Urinary bladder (tissue), 4 donors: ENCODE data around the gene GNG2. TPM values are rescaled to one million over a fixed set of nuclear protein-coding genes. Genes with fewer than 3 reads are reported as not detected.

Experiments
- DNase-seq: peaks from one replicate; pipeline ENCODE4 v3.0.0-alpha.2; 2015; ENCODE audit errors: extremely low spot score
- H3K27ac ChIP-seq: one replicate; pipeline ENCODE4 v1.5.1; 2013; ENCODE audit warnings: low read depth, mild to moderate bottlenecking, moderate library complexity
- H3K36me3 ChIP-seq: one replicate; pipeline ENCODE4 v1.6.1; 2013; ENCODE audit warnings: mild to moderate bottlenecking, moderate library complexity; ENCODE audit not compliant: insufficient read depth
- H3K4me1 ChIP-seq: one replicate; pipeline ENCODE4 v1.6.1; 2013; ENCODE audit warnings: mild to moderate bottlenecking, moderate library complexity; ENCODE audit not compliant: insufficient read depth
- H3K4me3 ChIP-seq: one replicate; pipeline ENCODE4 v1.5.1; 2013; ENCODE audit warnings: low read depth, low read length
- WGBS: extraction: QIAGEN DNeasy Blood & Tissue Kit; methylation state at CpG from one replicate; pipeline ENCODE4 v1.1.7; 2013; 5-methylcytosine and 5-hydroxymethylcytosine counted together
- polyA plus RNA-seq: library from polyadenylated mRNA; stranded (reverse); fragments of 200-250 nt; gene quantifications from one replicate; pipeline ENCODE4 v1.2.3, GENCODE V29; 2013
- total RNA-seq: library from RNA; depleted of rRNA; stranded (reverse); fragments of >200 nt; gene quantifications from one replicate; pipeline ENCODE4 v1.2.3, GENCODE V29; 2014
- donor health status: healthy with polysubstance abuse.
- donor health status: healthy.

The GNG2 gene
- total and polyA plus RNA-seq, 2 donors, result 9.6 to 44.1 TPM

DNA sequence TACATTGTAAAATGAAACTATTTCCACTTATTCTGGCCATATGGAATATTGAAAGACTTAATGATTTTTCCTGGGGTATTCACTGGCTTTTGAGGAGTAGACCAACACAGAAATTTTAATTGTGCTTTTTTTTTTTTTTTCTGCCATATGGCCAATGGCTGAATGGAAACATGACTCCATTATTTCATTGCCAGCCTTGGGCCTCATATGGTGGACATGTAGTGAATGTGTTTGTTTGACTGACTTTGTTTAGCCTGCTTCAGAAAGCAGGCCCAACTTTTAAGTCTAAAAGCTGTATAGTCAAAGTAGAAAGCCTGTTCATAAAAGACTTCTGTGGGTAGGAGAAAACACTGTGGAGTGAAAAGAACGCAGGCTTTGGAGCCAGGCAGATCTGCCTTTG is 2.4 kb downstream of the GNG2 start:
- Histone ChIP-seq H3K4me3 (no peak overlapping the region), H3K36me3 (no peaks in the 10 kb centered on the region), H3K27ac (no peak overlapping the region), H3K4me1 (no peaks in the 10 kb centered on the region)
- no peak for DNase-seq
- 93% methylated on average over 1 of the region's 1 CpG for WGBS

GRCh38 chr14:51865953-51866747 is 5.7 kb downstream of the GNG2 start:
- no peak overlapping the region for H3K4me3 ChIP-seq
- 57% methylated on average over 5 of the region's 5 CpGs for WGBS
- DNase-seq, result no peak
- H3K4me1 ChIP-seq, result no peaks in the 10 kb centered on the region
- H3K27ac ChIP-seq, result no peak overlapping the region
- no peaks in the 10 kb centered on the region for H3K36me3 ChIP-seq

GRCh38 chr14:51867741-51868140 is 7.3 kb downstream of the GNG2 start:
- WGBS, result 90% methylated on average over 2 of the region's 2 CpGs

GRCh38 chr14:51868405-51868804 is 8.0 kb downstream of the GNG2 start:
- no peak for DNase-seq
- no peak overlapping the region for H3K27ac ChIP-seq
- H3K36me3 ChIP-seq, result no peaks in the 10 kb centered on the region
- H3K4me3 ChIP-seq, result no peak overlapping the region
- no peaks in the 10 kb centered on the region for H3K4me1 ChIP-seq
- 85% methylated on average over 2 of the region's 2 CpGs for WGBS

More at GRCh38 chr14:51867741-51868140, 7.3 kb downstream of the GNG2 start:
- Histone ChIP-seq H3K27ac (no peak overlapping the region), H3K36me3 (no peaks in the 10 kb centered on the region), H3K4me3 (no peak overlapping the region), H3K4me1 (no peaks in the 10 kb centered on the region)
- DNase-seq, result no peak

GRCh38 chr14:51869411-51870100 is 9.1 kb downstream of the GNG2 start:
- Histone ChIP-seq H3K4me3 (no peak overlapping the region), H3K4me1 (no peaks in the 10 kb centered on the region), H3K36me3 (no peaks in the 10 kb centered on the region), H3K27ac (no peak overlapping the region)
- 90% methylated on average over 9 of the region's 9 CpGs for WGBS
- no peak for DNase-seq

- no peaks in the 10 kb centered on the region for H3K4me1 ChIP-seq
- DNase-seq, result no peak
- no peaks in the 10 kb centered on the region for H3K36me3 ChIP-seq
- no peak overlapping the region for H3K27ac ChIP-seq
- no peak overlapping the region for H3K4me3 ChIP-seq
- 82% methylated on average over 2 of the region's 2 CpGs for WGBS
These were observed 10.2 kb downstream of the GNG2 start for GRCh38 chr14:51870606-51871005.

DNA sequence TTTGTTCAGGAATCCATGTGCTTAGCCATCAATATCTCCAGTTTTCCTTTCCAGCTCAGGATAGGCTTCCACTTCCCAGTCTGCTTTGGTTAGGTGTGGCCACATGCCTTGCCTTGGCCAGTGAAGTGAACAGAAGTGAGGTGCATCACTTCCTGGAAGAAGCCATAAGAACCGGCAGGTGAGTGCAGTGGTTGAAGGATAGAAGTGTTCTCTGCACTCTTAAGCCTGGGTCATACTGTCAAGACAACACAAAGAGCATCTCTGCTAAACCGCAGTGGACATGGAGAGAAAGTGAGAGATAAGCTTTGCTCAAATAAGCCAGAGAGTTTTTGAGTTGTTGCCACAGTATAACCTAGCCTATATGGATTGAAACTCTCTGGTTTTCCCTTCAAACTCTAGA is 11.4 kb downstream of the GNG2 start:
- DNase-seq, result no peak
- WGBS, result 65% methylated on average over 2 of the region's 2 CpGs
- Histone ChIP-seq H3K27ac (no peak overlapping the region), H3K36me3 (no peaks in the 10 kb centered on the region), H3K4me1 (no peaks in the 10 kb centered on the region), H3K4me3 (no peak overlapping the region)

DNA sequence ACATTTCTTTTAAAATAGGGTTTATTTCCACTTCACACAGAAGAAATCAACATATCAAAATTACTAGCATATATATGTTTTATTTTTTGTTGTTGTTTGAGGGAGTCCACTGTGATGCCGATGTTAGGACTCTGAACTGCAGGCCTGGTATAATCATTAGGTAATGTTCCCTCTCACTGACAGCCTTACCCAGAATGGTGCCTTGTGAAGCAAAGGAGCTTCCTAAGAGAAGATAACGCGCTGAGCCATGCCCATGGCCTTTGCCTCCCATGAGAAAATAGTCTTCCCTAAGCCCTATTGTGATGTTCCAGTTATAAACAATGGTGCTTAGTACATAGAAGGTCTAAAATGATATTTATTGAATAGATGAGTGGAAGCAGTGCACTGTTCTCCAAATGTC is 12.0 kb downstream of the GNG2 start:
- Histone ChIP-seq H3K4me3 (no peak overlapping the region), H3K4me1 (no peaks in the 10 kb centered on the region), H3K27ac (no peak overlapping the region), H3K36me3 (no peaks in the 10 kb centered on the region)
- WGBS, result 74% methylated on average over 3 of the region's 3 CpGs
- DNase-seq, result no peak

GRCh38 chr14:51873221-51873893 is 12.9 kb downstream of the GNG2 start:
- Histone ChIP-seq H3K4me3 (no peak overlapping the region), H3K27ac (no peak overlapping the region), H3K4me1 (no peaks in the 10 kb centered on the region), H3K36me3 (no peaks in the 10 kb centered on the region)
- 38% methylated on average over 2 of the region's 2 CpGs for WGBS
- no peak for DNase-seq

GRCh38 chr14:51877810-51878209 is 17.4 kb downstream of the GNG2 start:
- Histone ChIP-seq H3K4me3 (no peak overlapping the region), H3K4me1 (no peaks in the 10 kb centered on the region), H3K36me3 (no peaks in the 10 kb centered on the region), H3K27ac (no peak overlapping the region)
- 83% methylated on average over 1 of the region's 1 CpG for WGBS
- no peak for DNase-seq

DNA sequence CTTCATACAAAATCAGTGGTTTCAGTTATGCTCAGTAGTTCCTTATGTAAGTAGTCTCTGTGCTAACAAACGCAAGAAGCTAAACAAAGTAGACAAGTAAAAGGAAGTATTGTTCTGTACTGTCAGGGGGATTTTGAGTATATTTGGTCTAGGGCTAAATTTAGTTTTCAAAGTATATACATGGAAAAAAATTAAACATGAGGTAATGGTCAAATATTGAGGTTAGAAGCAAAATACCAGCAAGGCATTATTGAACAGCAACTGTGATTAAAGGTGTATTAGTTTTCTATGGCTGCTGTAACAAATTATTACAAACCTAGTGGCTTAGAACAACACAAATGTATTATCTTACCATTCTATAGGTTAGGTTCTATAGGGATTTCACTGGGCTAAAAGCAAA is 18.8 kb downstream of the GNG2 start:
- WGBS, result 81% methylated on average over 1 of the region's 1 CpG
- Histone ChIP-seq H3K4me1 (no peaks in the 10 kb centered on the region), H3K36me3 (no peaks in the 10 kb centered on the region), H3K4me3 (no peak overlapping the region), H3K27ac (no peak overlapping the region)
- DNase-seq, result no peak

GRCh38 chr14:51880835-51881580 is 20.6 kb downstream of the GNG2 start:
- no peaks in the 10 kb centered on the region for H3K36me3 ChIP-seq
- H3K4me3 ChIP-seq, result no peak overlapping the region
- WGBS, result 70% methylated on average over 7 of the region's 7 CpGs
- no peaks in the 10 kb centered on the region for H3K4me1 ChIP-seq
- no peak overlapping the region for H3K27ac ChIP-seq
- no peak for DNase-seq

DNA sequence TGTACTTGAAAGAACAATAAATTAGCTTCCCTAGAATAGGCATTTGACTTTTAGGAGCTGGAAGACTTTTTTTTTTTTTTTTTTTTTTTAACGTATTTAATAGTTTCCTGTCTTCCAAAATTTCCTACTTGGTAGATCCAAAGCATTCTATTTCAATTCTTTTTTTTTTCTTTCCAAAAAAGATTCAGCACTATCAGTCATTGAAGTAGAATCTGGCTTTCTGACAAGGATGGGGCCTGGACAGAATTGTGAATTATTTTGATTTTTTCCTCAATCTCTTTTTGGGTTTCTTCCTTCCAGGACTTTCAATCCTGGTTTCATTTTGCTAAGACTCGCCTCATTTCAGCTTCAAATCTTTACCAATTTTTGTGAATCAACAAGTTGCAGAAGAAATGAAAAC is 21.2 kb downstream of the GNG2 start:
- H3K27ac ChIP-seq, result no peak overlapping the region
- DNase-seq, result no peak
- H3K36me3 ChIP-seq, result no peaks in the 10 kb centered on the region
- H3K4me3 ChIP-seq, result no peak overlapping the region
- WGBS, result 55% methylated on average over 2 of the region's 2 CpGs
- no peaks in the 10 kb centered on the region for H3K4me1 ChIP-seq
